Right lobe of liver (tissue), 4 donors: Measurements from ENCODE around the gene CRKL.

Source experiments
- POLR2A ChIP-seq: fragments of 450-650 bp; IDR thresholded peaks from one replicate; pipeline ENCODE4 v1.6.1; 2017; ENCODE audit warnings: antibody characterized with exemption, mild to moderate bottlenecking
- TF ChIP-seq, protein P1 (sequence below), 4 donors: fragments of 200-600 bp in 3 of 4; fragments of 450-650 bp in 1 of 4; IDR thresholded peaks; one replicate each; pipeline versions ENCODE4 v1.5.1 to v1.8.0; 2016 to 2022; ENCODE audit warnings: antibody characterized with exemption in 4 of 4, mild to moderate bottlenecking in 2 of 4
- donor health status: DM: no; HTN: no; CAD: no.
- donor health status: DM: no; HTN: no; CAD: no.
- donor health status: DM: no; HTN: yes; CAD: no.

DNA sequence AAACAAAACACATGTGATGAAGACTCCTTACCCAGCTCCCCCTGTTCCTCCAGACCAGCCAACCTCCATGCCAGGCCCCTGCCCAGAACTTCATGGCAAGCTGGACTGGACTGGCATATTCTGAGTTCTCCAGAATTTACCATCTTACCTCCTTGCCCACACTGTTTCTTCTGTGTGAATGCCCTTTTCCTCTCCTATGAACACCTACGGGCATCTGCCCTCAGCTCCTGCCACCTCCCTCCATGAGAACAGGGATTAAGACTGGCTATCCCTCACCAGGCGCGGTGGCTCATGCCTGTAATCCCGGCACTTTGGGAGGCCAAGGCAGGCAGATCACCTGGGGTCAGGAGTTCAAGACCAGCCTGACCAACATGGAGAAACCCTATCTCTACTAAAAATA, 43.4 kb downstream of the CRKL start:
- TF ChIP-seq, protein P1, sequence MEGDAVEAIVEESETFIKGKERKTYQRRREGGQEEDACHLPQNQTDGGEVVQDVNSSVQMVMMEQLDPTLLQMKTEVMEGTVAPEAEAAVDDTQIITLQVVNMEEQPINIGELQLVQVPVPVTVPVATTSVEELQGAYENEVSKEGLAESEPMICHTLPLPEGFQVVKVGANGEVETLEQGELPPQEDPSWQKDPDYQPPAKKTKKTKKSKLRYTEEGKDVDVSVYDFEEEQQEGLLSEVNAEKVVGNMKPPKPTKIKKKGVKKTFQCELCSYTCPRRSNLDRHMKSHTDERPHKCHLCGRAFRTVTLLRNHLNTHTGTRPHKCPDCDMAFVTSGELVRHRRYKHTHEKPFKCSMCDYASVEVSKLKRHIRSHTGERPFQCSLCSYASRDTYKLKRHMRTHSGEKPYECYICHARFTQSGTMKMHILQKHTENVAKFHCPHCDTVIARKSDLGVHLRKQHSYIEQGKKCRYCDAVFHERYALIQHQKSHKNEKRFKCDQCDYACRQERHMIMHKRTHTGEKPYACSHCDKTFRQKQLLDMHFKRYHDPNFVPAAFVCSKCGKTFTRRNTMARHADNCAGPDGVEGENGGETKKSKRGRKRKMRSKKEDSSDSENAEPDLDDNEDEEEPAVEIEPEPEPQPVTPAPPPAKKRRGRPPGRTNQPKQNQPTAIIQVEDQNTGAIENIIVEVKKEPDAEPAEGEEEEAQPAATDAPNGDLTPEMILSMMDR (IDR thresholded peaks at IDR 0.05) = no peak
- TF ChIP-seq POLR2A = no peak
